HS-5 (cell line): ENCODE measurements around the gene LBH.

Experiments used
- DNase-seq: peaks from one replicate; pipeline ENCODE4 v3.0.0-alpha.2; 2012; ENCODE audit warnings: low read depth

Gene LBH

DNA sequence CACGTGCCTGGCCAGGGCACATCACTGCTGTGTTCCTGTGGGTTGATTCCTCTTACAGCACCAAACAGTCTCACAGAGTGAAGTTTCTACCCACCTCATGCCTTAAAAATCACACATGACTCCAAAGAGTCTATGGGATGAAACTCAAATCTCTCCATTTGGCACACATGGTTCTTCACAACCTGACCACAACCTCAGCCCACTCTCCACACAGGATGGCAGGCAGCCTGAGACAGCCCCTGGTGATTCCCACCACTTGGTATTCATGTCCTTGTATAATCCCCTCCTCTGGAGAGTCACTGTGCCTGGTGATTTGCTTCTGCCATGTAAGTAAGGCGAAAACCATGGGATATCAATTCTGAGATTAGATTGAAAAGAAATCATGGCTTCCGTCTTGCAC is 46.2 kb downstream of the LBH start:
- DNase-seq = no peak

DNA sequence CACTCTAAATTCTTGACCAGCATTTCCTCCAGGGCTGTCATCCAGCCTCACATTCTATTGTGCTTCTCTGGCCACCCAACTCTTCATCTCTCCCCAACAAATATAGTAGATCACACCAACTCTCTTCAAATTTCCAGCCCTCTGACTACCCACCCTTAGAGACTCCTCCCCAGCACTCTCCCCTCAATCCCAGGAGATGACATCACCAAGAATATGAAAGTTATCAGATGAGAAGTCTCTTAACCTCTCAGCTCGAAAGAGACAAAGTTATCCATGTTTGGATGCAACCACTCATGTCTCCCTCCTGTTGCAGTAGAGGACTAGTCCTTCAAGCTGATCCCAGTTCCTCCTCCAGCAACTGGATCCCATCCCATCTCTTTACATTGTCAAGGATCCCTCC is 47.1 kb downstream of the LBH start:
- no peak for DNase-seq

DNA sequence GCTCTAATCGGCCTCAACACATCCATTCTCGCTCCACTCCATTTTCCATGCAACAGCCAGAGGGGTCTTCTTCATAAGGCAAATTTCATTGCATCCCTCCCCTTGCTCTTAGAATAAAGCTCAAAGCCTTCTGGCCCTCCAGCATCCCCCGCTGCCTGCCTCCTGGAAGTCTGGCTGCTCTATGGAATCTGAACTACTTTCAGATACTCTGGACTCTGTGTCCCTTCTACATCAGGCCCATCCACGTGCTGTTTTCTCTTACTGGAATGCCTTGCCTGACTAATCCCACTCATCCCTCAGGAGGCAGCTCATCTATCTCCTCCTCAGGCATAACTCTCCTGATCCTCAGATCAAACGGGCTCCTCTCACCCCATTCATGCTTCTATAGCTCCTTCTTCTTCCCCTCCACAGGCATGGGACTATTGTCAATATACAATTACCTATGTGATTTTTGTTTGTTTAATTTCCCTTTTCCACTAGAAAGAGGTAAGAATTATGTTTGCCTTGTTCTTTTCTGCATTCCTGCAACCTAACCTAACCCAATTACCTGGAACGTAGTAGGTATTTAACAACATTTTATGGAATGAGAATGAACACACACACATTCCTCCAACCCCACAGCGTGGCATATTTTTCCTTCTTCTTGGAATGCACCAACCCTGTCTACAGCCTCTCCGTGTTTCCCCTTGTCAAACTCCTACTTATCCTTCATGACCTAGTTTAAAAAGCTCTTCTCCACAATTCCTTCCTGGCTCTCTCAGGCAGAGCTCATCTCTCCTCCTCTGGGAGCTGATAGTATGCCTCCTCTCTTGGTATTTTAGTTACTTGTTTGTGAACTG is 49.5 kb downstream of the LBH start:
- DNase-seq = no peak

DNA sequence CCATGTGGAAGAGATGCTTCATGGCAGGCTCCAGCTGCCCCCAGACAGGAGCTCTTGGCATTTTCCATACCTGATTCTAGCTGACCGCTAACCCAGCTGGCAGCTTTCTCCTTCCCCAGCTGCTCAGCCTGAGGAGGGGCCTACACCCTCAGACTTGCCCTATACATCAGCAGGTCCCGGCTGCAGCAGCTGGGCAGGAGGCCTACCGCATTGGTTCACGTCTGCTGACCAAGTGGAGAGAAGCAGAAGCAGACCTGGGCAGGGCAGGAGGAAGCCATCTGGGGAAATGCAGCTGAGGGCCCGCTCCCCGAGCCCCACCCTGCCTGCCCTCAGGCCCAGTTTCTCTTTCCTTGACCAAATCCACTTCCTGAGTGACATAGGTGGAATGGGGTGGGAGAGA is 50.7 kb downstream of the LBH start:
- no peak for DNase-seq

DNA sequence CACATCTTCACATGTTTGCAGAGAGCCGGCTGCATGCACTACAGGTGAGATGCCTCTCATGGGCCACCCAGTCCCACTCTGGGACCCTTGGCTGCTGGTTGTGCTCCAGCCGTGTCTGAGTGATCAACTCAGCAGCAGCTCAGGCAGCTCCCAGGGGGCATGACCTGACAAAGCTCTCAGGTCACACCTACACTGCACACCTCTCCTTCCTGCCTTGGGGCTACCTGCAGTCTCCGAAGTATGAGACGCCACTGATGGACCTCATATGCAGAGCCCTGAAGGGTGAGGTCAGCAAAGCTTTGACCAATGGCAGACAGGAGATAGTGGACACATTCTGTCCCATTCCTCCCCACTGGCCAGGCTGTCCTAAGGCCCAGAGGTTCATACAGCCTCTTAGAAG is 51.4 kb downstream of the LBH start:
- no peak for DNase-seq

DNA sequence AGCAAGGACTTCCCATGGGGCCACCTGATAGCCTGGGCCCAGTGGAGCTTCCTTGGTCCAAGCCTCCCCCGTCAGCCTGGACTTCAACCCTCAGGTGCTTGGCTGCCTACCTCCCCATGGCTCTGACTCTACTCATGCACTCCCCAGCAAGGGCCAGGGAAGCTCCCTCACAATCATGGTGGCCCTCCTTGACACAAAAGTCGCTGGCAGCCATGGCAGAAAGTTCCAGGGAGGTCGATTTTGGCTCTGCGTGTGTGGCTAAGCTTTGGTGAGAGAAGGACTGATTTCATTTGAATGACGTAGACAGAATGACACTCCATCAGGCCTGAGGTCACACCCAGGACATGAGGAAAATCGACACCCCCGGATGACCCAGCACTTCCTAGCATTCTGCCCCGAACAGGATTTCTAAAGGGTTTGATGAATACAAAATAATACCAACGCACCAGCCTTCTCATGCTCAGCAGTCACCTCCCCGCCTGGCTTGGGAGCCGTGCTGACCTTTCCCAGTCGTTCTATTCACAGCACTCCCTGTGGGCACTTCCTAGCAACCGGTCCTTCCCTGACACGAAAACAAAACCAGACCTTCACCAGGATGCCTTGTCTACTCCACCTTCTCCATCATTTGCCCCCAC is 52.7 kb downstream of the LBH start:
- no peak for DNase-seq

DNA sequence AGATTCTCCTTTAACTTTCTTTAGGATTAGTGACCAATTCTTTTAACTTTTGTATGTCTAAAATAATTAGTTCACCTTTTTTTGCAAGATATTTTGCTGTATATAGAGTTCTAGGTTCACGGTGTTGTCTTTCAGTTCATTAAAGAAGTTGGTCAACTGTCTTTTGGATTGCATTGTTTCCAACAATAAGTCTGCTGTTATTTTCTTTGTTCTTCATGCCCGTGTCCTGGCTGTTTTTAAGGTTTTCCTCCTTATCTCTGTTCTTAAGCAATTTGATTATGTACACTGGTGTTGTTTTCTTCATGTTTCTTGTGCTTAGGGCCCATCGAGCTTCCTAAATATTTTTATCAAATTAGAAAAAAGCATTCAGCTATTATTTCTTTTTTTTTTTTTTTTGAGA is 54.4 kb downstream of the LBH start:
- no peak for DNase-seq

DNA sequence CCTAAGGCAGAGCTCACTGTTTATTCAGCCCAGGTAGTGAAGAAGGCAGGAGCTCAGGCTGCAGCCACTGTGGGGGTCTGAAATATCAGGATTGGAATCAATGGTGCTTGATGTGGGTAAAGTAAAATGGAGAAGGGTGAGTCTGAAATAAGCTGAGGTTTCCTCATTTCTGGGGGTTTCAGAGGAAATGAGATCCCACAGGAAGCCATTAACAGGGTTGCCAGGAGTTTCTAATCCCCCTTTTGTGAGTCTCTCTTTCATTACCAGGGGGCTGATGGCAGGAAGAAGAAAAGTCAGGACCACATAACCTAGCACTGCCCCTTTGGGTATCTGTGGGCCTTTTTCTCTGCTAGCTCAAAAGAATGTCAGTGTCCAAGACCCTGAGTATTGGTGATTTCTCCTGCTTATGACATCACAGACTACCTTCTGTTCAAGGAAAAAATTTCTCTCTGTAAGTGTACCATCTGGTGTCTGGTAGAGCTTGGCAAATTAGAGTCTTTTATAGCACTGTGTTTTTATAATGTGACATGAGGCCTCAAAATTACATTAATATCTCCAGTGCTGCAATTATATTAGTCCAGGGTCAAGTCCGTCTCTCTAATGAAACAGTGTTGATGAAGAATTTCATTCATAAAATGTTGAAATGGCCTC is 56.0 kb downstream of the LBH start:
- no peak for DNase-seq

DNA sequence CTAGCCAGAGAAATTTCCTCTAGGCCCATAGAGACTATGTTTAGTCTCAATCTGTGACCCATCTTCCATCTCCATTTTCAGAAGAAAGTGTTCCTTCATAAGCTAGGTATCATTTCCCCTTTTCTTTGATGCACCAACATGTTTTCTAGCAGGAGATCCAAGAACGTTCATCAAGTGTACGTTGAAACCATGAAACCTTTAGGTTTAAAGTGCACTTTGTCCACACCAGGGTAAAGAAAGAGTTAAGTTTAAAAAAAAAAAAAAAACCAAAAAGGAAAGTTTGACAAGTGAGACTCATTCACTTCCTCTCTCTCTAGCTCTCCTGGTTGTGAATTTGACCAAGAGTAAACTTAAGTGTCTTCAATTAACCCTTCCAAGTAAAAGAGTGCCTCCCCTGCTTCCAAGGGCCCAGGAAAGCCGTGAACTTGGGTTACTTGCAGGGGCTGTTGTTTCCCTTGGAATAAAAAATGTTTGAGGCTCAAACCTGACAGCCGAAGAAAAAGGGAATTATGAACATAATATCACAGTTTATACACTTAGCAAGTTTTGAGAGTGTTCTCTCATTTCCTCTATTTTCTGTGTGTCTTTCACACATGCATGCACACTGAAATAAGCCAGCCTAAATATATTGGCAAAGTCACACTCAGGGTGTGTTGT is 56.7 kb downstream of the LBH start:
- no peak for DNase-seq

DNA sequence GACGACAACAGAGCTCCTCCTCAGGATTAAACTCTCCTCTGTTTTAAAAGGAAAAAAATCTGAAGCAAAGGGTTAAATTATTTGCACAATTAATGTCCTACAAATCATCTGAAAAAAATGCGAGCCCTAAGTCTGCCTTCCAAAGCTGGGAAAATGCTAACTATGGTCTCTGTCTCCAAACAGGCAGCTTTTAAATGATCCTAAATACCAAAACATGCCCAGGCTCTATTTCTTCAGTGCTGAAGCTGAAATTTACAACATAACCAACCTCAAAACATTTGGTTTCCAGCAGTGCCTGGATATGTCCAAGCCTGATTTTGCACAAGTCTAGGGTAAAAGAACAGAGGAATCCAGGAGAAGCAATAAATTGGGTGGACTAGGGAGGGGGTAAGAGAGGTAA is 57.2 kb downstream of the LBH start:
- no peak for DNase-seq

DNA sequence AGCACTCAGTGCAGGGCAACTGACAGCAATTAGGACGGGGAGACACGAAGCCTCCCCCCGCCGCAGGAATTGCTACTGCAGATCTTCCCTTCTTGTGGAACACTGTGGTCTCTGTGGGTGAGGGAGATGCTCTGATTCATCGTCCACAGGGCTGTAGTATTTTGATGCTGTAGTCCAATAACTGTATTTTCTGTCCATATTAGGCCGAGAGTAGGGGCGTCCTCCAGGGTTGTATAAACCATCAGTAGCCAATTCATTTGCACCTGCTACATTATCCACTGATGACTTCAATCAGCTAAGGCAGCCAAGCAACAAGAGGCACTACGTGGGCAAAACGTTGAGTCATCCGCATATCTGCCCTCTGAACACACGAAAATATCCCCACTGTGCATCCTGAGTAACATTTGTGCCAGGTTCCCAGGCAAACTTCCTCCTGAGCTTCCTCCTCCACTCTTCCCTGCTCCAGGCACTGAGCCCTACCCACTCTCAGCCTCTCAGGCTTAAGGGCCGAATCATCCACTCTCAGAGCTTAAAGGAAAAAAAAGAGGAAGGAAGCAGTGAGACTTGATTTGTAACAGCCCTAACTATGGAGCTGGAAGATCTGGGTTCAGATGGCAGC is 62.1 kb downstream of the LBH start:
- peak; percentile 55 for DNase-seq

DNA sequence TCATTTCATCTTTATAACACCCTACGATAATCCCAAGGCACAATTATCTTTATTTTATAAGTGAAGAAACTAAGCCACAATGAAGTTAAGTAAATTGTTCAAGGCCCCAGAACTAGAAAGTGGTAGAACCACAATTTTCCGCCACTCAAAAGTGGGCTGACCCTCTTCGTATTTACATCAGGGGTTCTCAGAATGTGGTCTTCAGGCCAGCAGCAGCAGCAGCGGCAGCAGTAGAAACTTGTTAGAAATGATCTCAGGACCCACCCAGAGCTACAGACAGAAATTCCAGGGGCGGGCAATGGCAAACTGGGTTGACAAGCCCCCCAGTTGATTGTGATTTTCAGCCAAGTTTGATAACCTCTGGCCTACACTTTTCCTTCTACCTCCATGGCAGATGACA is 62.8 kb downstream of the LBH start:
- DNase-seq = no peak

DNA sequence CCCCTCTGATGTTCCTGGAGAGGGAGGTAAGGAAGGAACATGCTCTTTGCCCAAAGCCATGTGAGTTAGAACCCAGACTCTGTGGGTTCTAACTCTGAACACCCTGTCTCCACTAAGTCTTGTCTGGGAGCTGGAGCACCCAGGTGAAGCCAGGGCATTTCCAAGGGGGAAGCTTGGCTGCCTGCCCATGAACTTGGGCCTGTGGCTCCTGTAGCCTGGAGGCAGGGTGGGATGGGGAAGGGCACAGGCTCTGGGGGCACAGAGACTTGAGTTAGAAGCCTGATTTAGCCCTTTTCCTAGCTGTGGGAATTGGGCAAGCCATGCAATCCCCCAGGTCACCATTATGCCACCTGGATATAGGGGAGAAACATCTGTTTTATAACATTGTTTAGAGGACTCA is 65.2 kb downstream of the LBH start:
- no peak for DNase-seq

DNA sequence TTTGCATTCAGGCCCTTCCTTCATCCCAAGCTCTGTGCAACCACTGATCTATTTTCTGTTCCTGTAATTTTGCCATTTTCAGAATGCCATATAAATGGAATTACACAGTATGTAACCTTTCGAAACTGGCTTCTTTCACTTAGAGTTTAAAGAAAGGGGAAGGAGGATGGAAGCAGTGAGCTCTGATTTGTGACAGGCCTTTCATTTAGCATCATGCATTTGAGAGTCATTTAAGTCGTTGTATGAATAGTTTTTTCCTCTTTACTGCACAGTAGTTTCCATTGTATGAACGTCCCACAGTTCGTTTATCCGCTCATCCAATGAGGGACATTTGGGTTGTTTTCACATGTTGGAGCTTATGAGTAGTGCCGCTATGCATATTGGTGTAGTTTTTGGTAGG is 67.0 kb downstream of the LBH start:
- DNase-seq = no peak

DNA sequence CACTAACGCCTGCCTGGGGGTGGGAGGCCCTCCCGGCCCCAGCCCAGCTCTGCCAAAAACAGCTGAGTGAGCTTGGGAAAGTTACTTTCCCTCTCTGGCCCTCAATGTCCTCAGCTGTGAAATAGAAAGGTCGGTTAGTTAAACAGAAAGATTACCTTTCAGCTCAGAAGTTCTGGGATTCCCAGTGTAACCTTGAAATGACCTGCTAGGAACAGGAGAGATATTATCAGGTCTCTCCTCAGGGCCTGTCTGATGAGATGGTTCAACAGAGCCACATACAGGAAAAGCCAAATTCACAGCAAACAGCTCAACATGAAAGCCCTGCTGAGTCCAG is 68.8 kb downstream of the LBH start:
- DNase-seq = no peak

DNA sequence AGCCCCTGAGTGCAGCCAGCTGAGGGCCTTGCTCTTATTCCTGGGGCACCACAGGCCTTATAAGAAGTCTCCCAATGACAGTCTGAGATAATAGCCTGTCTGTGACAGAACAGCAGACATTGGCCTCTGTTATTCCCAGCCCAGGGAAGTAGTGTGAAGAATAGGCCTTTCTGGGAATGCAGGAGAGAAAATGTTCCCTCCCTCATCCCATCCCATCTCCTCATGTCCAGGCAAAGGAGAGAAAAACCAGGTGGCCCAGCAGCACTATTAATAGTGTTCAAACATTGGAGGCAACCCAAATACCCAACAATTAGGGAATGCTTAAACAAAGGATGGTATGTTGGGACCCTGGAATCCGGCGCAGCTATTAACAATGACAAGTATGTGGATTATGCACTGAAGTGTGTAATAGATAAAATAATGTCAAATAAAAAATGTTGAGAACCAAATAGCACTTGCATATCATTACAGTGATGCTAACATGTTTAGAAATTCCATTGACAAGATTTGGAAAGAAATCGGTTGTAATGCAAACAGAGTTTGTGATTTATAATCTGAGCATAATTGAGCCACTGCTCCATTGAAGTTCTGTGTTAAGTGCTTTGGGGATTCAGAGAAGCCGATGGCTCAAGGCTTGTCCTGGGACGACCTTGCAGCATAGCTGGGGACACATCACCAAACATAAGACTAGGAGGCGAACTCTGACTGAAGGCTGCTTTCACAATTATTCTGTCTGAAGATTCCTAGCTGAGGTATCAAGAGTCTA is 69.3 kb downstream of the LBH start:
- no peak for DNase-seq

DNA sequence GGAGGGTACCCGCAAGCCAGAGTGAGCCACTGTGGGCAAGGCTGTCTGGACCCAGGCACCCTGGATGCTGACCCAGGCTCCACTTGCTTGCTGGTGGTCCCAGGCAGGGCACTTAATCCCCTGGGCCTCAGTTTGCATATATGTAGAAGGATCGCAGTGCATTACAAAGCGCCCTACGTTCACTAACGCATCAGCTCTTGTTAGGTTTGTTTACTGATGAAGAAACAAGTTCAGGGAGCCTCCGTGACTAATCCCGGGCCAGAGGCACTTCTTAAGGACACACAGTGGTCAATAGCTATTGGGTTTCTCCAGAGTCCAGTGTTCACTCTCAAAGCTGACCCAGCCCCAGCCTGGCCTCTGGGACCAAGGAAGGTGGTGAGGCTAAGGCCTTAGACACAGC is 70.2 kb downstream of the LBH start:
- no peak for DNase-seq

DNA sequence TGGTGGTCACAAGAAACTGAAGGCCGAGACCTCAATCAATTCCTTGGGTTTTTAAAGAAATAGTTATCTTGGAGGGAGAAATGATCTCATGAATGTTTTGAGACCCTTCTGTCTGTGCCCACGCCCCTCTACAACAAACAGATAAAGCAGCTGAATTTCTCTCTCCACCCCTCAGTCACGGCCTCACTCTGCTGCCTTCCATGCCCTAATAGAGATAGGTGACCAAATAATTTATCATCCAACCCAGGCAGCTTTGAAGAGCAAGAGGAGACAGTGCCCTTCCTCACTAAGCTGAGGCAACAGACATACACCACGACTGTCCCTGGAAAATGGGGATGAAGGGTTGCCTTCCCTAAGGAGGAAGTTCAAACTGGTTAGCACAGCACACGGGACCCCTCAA is 71.2 kb downstream of the LBH start:
- no peak for DNase-seq

DNA sequence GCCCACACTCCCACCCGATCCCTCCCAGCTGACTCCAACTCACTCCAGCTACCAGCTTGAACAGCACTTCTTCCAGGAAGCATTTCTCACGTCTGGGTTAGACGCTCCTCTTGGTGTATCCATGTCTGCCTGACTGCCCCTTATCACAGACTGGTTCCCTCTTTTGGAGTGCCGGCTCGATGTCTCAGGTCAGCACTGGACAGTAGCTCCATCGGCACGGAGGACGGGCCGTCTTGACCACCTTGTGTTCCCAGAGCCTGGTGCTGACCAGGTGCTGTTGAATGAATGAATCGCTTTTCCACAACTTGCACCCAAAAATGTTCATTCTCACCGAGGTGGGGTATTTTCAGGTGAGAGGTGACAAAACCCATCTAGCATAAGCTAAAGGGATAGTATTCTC is 71.8 kb downstream of the LBH start:
- DNase-seq = no peak

DNA sequence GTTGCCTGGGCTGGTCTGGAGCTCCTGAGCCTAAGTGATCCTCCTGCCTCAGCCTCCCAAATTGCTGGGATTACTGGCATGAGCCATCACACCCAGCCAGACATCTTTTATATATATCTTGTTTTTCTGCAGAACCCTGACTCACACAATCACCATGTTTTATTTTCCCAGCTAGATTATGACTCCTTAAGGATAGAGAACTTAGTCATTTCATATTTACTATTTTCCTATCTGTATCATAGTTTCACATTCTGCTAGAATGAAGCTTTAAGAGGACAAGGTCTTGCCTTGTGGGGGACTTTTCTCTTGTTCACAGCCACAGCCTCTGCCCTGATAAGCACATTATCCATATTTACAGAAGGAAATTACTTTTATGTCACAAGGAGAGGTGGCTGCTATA is 73.9 kb downstream of the LBH start:
- peak; percentile 16 for DNase-seq

DNA sequence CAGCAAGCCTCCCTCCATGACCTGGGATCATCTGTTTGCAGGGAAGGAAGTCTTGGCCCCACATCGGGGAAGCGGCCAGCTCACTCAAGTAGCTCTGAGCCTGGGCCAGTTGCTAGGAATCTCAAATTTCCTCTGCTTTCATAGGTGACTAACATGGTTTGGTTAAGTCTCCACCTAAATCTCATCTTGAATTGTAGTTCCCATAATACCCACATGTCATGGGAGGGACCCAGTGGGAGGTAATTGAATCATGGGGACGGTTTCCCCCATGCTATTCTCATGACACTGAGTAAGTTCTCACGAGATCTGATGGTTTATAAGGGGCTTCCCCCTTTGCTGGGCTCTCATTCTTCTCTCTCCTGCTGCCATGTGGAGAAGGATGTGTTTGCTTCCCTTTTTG is 75.2 kb downstream of the LBH start:
- DNase-seq = no peak

DNA sequence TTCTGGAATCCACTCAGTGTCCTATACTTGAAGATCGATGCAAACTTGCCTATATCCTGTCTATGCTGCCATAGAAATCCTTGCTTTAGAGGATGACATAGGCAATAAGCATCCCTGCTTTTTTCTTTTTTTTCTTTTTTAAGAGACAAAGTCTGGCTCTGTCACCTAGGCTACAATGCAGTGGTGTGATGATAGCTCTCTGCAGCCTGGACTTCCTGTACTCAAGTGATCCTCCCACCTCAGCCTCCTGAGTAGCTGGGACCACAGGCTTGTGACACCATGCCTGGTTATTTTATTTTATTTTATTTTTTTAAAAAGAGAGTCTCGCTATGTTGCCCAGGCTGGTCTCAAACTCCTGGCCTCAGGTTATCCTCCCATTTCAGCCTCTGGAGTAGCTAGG is 76.9 kb downstream of the LBH start:
- DNase-seq = no peak
